Measurements from ENCODE around the gene BCL2A1.
A peak's percentile ranks its signal among the peaks of the same experiment; 100 is the strongest.
"Not testable (repeated sequence)": the region's sequence is repeated elsewhere in the genome, so short reads cannot be mapped to it uniquely, and the experiment has no call there.

The BCL2A1 gene

GRCh38 chr15:79970624-79971434 lies at the start of gene BCL2A1:
BCL2A1 (minus strand) TSS chr15:79971196; CDS start chr15:79971119, 77 bp downstream.
- Histone ChIP-seq H3K4me3 (ENCODE audit: low read length) (peak within 1 kb of the TSS; percentile 41), H3K27me3 (replicated peaks; ENCODE audit: control insufficient read depth, insufficient read depth, low read length) (no peaks in the 10 kb centered on the region), H3K4me1 (ENCODE audit: control insufficient read depth, insufficient read depth, low read length) (no peaks in the 10 kb centered on the region), H3K9ac (ENCODE audit: low read length) (peak within 1 kb of the TSS; percentile 11), H3K9me3 (ENCODE audit: control insufficient read depth, low read length) (no peaks in the 10 kb centered on the region), H3K36me3 (ENCODE audit: control insufficient read depth, insufficient read depth, low read length, severe bottlenecking) (no peaks in the 10 kb centered on the region)
- DNase-seq (ENCODE audit: low read depth), result peak; percentile 79

GRCh38 chr15:80020731-80021130 lies 49.7 kb upstream of the BCL2A1 start:
- Histone ChIP-seq H3K36me3 (ENCODE audit: control insufficient read depth, insufficient read depth, low read length, severe bottlenecking) (no peaks in the 10 kb centered on the region), H3K4me3 (ENCODE audit: low read length) (no peak overlapping the region), H3K27me3 (replicated peaks; ENCODE audit: control insufficient read depth, insufficient read depth, low read length) (no peaks in the 10 kb centered on the region), H3K4me1 (ENCODE audit: control insufficient read depth, insufficient read depth, low read length) (no peaks in the 10 kb centered on the region), H3K9me3 (ENCODE audit: control insufficient read depth, low read length) (no peaks in the 10 kb centered on the region), H3K9ac (ENCODE audit: low read length) (no peak overlapping the region)
- DNase-seq (ENCODE audit: low read depth), result no peak

- not testable (repeated sequence) for H3K36me3 ChIP-seq (ENCODE audit: control insufficient read depth, insufficient read depth, low read length, severe bottlenecking); H3K9ac ChIP-seq (ENCODE audit: low read length); H3K9me3 ChIP-seq (ENCODE audit: control insufficient read depth, low read length); H3K4me3 ChIP-seq (ENCODE audit: low read length); H3K4me1 ChIP-seq (ENCODE audit: control insufficient read depth, insufficient read depth, low read length); DNase-seq (ENCODE audit: low read depth); H3K27me3 ChIP-seq (replicated peaks; ENCODE audit: control insufficient read depth, insufficient read depth, low read length)
Observed at GRCh38 chr15:80020149-80020548, 49.2 kb upstream of the BCL2A1 start.

GRCh38 chr15:80019168-80019745 lies 48.3 kb upstream of the BCL2A1 start:
- Histone ChIP-seq H3K9me3 (ENCODE audit: control insufficient read depth, low read length) (no peaks in the 10 kb centered on the region), H3K36me3 (ENCODE audit: control insufficient read depth, insufficient read depth, low read length, severe bottlenecking) (no peaks in the 10 kb centered on the region), H3K4me1 (ENCODE audit: control insufficient read depth, insufficient read depth, low read length) (no peaks in the 10 kb centered on the region), H3K27me3 (replicated peaks; ENCODE audit: control insufficient read depth, insufficient read depth, low read length) (no peaks in the 10 kb centered on the region), H3K9ac (ENCODE audit: low read length) (no peak overlapping the region), H3K4me3 (ENCODE audit: low read length) (no peak overlapping the region)
- DNase-seq (ENCODE audit: low read depth), result no peak

- not testable (repeated sequence) for DNase-seq (ENCODE audit: low read depth); H3K4me1 ChIP-seq (ENCODE audit: control insufficient read depth, insufficient read depth, low read length); H3K4me3 ChIP-seq (ENCODE audit: low read length)
Observed at GRCh38 chr15:80017139-80017538, 46.1 kb upstream of the BCL2A1 start.

GRCh38 chr15:80016506-80016905 lies 45.5 kb upstream of the BCL2A1 start:
- not testable (repeated sequence) for H3K4me1 ChIP-seq (ENCODE audit: control insufficient read depth, insufficient read depth, low read length); H3K36me3 ChIP-seq (ENCODE audit: control insufficient read depth, insufficient read depth, low read length, severe bottlenecking); DNase-seq (ENCODE audit: low read depth); H3K4me3 ChIP-seq (ENCODE audit: low read length); H3K9ac ChIP-seq (ENCODE audit: low read length); H3K27me3 ChIP-seq (replicated peaks; ENCODE audit: control insufficient read depth, insufficient read depth, low read length); H3K9me3 ChIP-seq (ENCODE audit: control insufficient read depth, low read length)

More at GRCh38 chr15:80017139-80017538, 46.1 kb upstream of the BCL2A1 start:
- H3K36me3 ChIP-seq (ENCODE audit: control insufficient read depth, insufficient read depth, low read length, severe bottlenecking); H3K27me3 ChIP-seq (replicated peaks; ENCODE audit: control insufficient read depth, insufficient read depth, low read length); H3K9ac ChIP-seq (ENCODE audit: low read length); H3K9me3 ChIP-seq (ENCODE audit: control insufficient read depth, low read length): not testable (repeated sequence)

- no peak overlapping the region for H3K9ac ChIP-seq (ENCODE audit: low read length)
- H3K4me3 ChIP-seq (ENCODE audit: low read length), result no peak overlapping the region
- peaks cover 8% of the 10 kb centered on the region for H3K4me1 ChIP-seq (ENCODE audit: control insufficient read depth, insufficient read depth, low read length)
- no peaks in the 10 kb centered on the region for H3K9me3 ChIP-seq (ENCODE audit: control insufficient read depth, low read length)
- H3K36me3 ChIP-seq (ENCODE audit: control insufficient read depth, insufficient read depth, low read length, severe bottlenecking), result no peaks in the 10 kb centered on the region
- H3K27me3 ChIP-seq (replicated peaks; ENCODE audit: control insufficient read depth, insufficient read depth, low read length), result no peaks in the 10 kb centered on the region
- no peak for DNase-seq (ENCODE audit: low read depth)
Observed at GRCh38 chr15:80015156-80015555, 44.2 kb upstream of the BCL2A1 start.

- not testable (repeated sequence) for H3K4me1 ChIP-seq (ENCODE audit: control insufficient read depth, insufficient read depth, low read length); H3K4me3 ChIP-seq (ENCODE audit: low read length); H3K9ac ChIP-seq (ENCODE audit: low read length); H3K9me3 ChIP-seq (ENCODE audit: control insufficient read depth, low read length); H3K36me3 ChIP-seq (ENCODE audit: control insufficient read depth, insufficient read depth, low read length, severe bottlenecking); DNase-seq (ENCODE audit: low read depth); H3K27me3 ChIP-seq (replicated peaks; ENCODE audit: control insufficient read depth, insufficient read depth, low read length)
Observed at GRCh38 chr15:80014186-80014585, 43.2 kb upstream of the BCL2A1 start.

- Histone ChIP-seq H3K4me1 (ENCODE audit: control insufficient read depth, insufficient read depth, low read length) (peaks cover 10% of the 10 kb centered on the region), H3K36me3 (ENCODE audit: control insufficient read depth, insufficient read depth, low read length, severe bottlenecking) (no peaks in the 10 kb centered on the region), H3K9me3 (ENCODE audit: control insufficient read depth, low read length) (no peaks in the 10 kb centered on the region), H3K27me3 (replicated peaks; ENCODE audit: control insufficient read depth, insufficient read depth, low read length) (no peaks in the 10 kb centered on the region), H3K4me3 (ENCODE audit: low read length) (no peak overlapping the region), H3K9ac (ENCODE audit: low read length) (no peak overlapping the region)
- no peak for DNase-seq (ENCODE audit: low read depth)
Observed at GRCh38 chr15:80012060-80012726, 41.2 kb upstream of the BCL2A1 start.

- Histone ChIP-seq H3K9ac (ENCODE audit: low read length) (no peak overlapping the region), H3K4me3 (ENCODE audit: low read length) (no peak overlapping the region), H3K27me3 (replicated peaks; ENCODE audit: control insufficient read depth, insufficient read depth, low read length) (no peaks in the 10 kb centered on the region), H3K4me1 (ENCODE audit: control insufficient read depth, insufficient read depth, low read length) (peaks cover 10% of the 10 kb centered on the region), H3K36me3 (ENCODE audit: control insufficient read depth, insufficient read depth, low read length, severe bottlenecking) (no peaks in the 10 kb centered on the region), H3K9me3 (ENCODE audit: control insufficient read depth, low read length) (no peaks in the 10 kb centered on the region)
- DNase-seq (ENCODE audit: low read depth), result no peak
Observed at GRCh38 chr15:80011596-80011995, 40.6 kb upstream of the BCL2A1 start.

GRCh38 chr15:80011041-80011523 lies 40.1 kb upstream of the BCL2A1 start:
- not testable (repeated sequence) for H3K4me1 ChIP-seq (ENCODE audit: control insufficient read depth, insufficient read depth, low read length); H3K27me3 ChIP-seq (replicated peaks; ENCODE audit: control insufficient read depth, insufficient read depth, low read length); H3K4me3 ChIP-seq (ENCODE audit: low read length); H3K36me3 ChIP-seq (ENCODE audit: control insufficient read depth, insufficient read depth, low read length, severe bottlenecking); H3K9me3 ChIP-seq (ENCODE audit: control insufficient read depth, low read length)
- DNase-seq (ENCODE audit: low read depth), result peak; percentile 84
- H3K9ac ChIP-seq (ENCODE audit: low read length), result peak overlapping the region; percentile 50
